ENCODE results near the gene CCNF.

GRCh38 chr16:2452650-2453049, 23.4 kb downstream of the CCNF start:
- no peak for TF ChIP-seq CTCF (IDR thresholded peaks at IDR 0.05)
- TF ChIP-seq POLR2A (IDR thresholded peaks at IDR 0.05): no peak

Data from heart left ventricle (tissue), 13 donors.